Skeletal muscle tissue (tissue), 4 donors: ENCODE data around the gene TNNC1. TPM values are rescaled to one million over a fixed set of nuclear protein-coding genes. Genes with fewer than 3 reads are reported as not detected.

Source experiments
- H3K27ac ChIP-seq: one replicate; pipeline ENCODE4 v1.7.0; 2013; ENCODE audit warnings: mild to moderate bottlenecking, low read depth, low read length, inconsistent platforms
- H3K27me3 ChIP-seq, 3 donors: one replicate each; pipeline ENCODE4 v1.7.0; 2013; ENCODE audit warnings: low read length in 3 of 3; ENCODE audit not compliant: control insufficient read depth in 3 of 3, insufficient read depth in 3 of 3
- H3K36me3 ChIP-seq, 3 donors: one replicate each; pipeline ENCODE4 v1.7.0; 2013; ENCODE audit warnings: low read length in 3 of 3; ENCODE audit not compliant: control insufficient read depth in 3 of 3, insufficient read depth in 3 of 3
- H3K4me1 ChIP-seq, 3 donors: one replicate each; pipeline ENCODE4 v1.7.0; 2013; ENCODE audit warnings: low read length in 3 of 3, mild to moderate bottlenecking in 3 of 3; ENCODE audit not compliant: control insufficient read depth in 3 of 3, insufficient read depth in 3 of 3
- H3K4me3 ChIP-seq, 3 donors: one replicate each; pipeline ENCODE4 v1.7.0; 2013; ENCODE audit warnings: low read length in 3 of 3
- H3K9ac ChIP-seq, 3 donors: one replicate each; pipeline ENCODE4 v1.7.0; 2013; ENCODE audit warnings: low read length in 3 of 3, mild to moderate bottlenecking in 3 of 3, moderate library complexity in 2 of 3, low read depth in 1 of 3
- H3K9me3 ChIP-seq, 3 donors: one replicate each; pipeline ENCODE4 v1.7.0; 2013; ENCODE audit warnings: low read length in 3 of 3; ENCODE audit not compliant: control insufficient read depth in 3 of 3
- total RNA-seq: library from RNA; depleted of rRNA; stranded (reverse); fragments of >200 nt; gene quantifications from one replicate; pipeline ENCODE4 v1.2.3, GENCODE V29; 2014
- donor health status: Osteomylitis.

TNNC1 gene
- total RNA-seq, 1 donor from 2014 or later = 461 TPM

- no peak overlapping the region for H3K4me3 ChIP-seq
- peaks cover 0 to 12% (median 0%) of the 10 kb centered on the region in 3 donors for H3K36me3 ChIP-seq
- no peak overlapping the region for H3K27ac ChIP-seq
- H3K9ac ChIP-seq = no peak overlapping the region
- H3K9me3 ChIP-seq = no peaks in the 10 kb centered on the region
- peaks cover 0 to 11% (median under 1%) of the 10 kb centered on the region in 3 donors for H3K4me1 ChIP-seq
- H3K27me3 ChIP-seq = no peaks in the 10 kb centered on the region
Measured at GRCh38 chr3:52438579-52439425, 15.0 kb downstream of the TNNC1 start.

GRCh38 chr3:52438104-52438376, 15.8 kb downstream of the TNNC1 start:
- peaks cover 6 to 18% (median 7%) of the 10 kb centered on the region in 3 donors for H3K4me1 ChIP-seq

GRCh38 chr3:52437326-52438103, 16.3 kb downstream of the TNNC1 start:
- H3K4me1 ChIP-seq = peaks cover 8 to 20% (median 11%) of the 10 kb centered on the region in 3 donors
- peaks cover 0 to 12% (median 0%) of the 10 kb centered on the region in 3 donors for H3K36me3 ChIP-seq
- H3K9ac ChIP-seq = no peak overlapping the region
- H3K27me3 ChIP-seq = no peaks in the 10 kb centered on the region
- H3K9me3 ChIP-seq = no peaks in the 10 kb centered on the region
- H3K4me3 ChIP-seq = no peak overlapping the region
- H3K27ac ChIP-seq = no peak overlapping the region

More at GRCh38 chr3:52438104-52438376, 15.8 kb downstream of the TNNC1 start:
- Histone ChIP-seq H3K4me3 (no peak overlapping the region), H3K9me3 (no peaks in the 10 kb centered on the region), H3K27ac (no peak overlapping the region), H3K9ac (no peak overlapping the region), H3K27me3 (no peaks in the 10 kb centered on the region), H3K36me3 (peaks cover 0 to 12% (median 0%) of the 10 kb centered on the region in 3 donors)

- no peaks in the 10 kb centered on the region for H3K27me3 ChIP-seq
- no peaks in the 10 kb centered on the region for H3K9me3 ChIP-seq
- peaks cover 11 to 27% (median 17%) of the 10 kb centered on the region in 3 donors for H3K4me1 ChIP-seq
- peak overlapping the region in 2 of 3 donors; percentile 8 to 45 for H3K9ac ChIP-seq
- H3K27ac ChIP-seq = no peak overlapping the region
- peaks cover 0 to 12% (median 0%) of the 10 kb centered on the region in 3 donors for H3K36me3 ChIP-seq
- H3K4me3 ChIP-seq = no peak overlapping the region
Measured at GRCh38 chr3:52436500-52437149, 17.2 kb downstream of the TNNC1 start.

- Histone ChIP-seq H3K4me3 (no peak overlapping the region), H3K36me3 (peaks cover 0 to 10% (median 0%) of the 10 kb centered on the region in 3 donors), H3K9me3 (no peaks in the 10 kb centered on the region), H3K27me3 (no peaks in the 10 kb centered on the region), H3K4me1 (peaks cover 11 to 33% (median 17%) of the 10 kb centered on the region in 3 donors), H3K27ac (peak overlapping the region; percentile 51), H3K9ac (peak overlapping the region in 1 of 3 donors; percentile 20)
Measured at GRCh38 chr3:52435246-52436101, 18.4 kb downstream of the TNNC1 start.

GRCh38 chr3:52434491-52435115, 19.2 kb downstream of the TNNC1 start:
- no peak overlapping the region for H3K4me3 ChIP-seq
- H3K9ac ChIP-seq = no peak overlapping the region
- H3K4me1 ChIP-seq = peaks cover 11 to 37% (median 21%) of the 10 kb centered on the region in 3 donors
- no peaks in the 10 kb centered on the region for H3K9me3 ChIP-seq
- H3K27ac ChIP-seq = peak overlapping the region; percentile 51
- peaks cover 0 to 6% (median 0%) of the 10 kb centered on the region in 3 donors for H3K36me3 ChIP-seq
- H3K27me3 ChIP-seq = no peaks in the 10 kb centered on the region

- H3K27ac ChIP-seq = peak overlapping the region; percentile 25
- no peaks in the 10 kb centered on the region for H3K27me3 ChIP-seq
- no peak overlapping the region for H3K4me3 ChIP-seq
- peaks cover 17 to 41% (median 24%) of the 10 kb centered on the region in 3 donors for H3K4me1 ChIP-seq
- H3K9me3 ChIP-seq = no peaks in the 10 kb centered on the region
- H3K9ac ChIP-seq = peak overlapping the region in 1 of 3 donors; percentile 40
- peaks cover 0 to 4% (median 0%) of the 10 kb centered on the region in 3 donors for H3K36me3 ChIP-seq
Measured at GRCh38 chr3:52433996-52434479, 19.8 kb downstream of the TNNC1 start.

GRCh38 chr3:52433328-52433995, 20.4 kb downstream of the TNNC1 start:
- H3K27ac ChIP-seq = peak overlapping the region; percentile 25
- peaks cover 21 to 45% (median 28%) of the 10 kb centered on the region in 3 donors for H3K4me1 ChIP-seq
- H3K9ac ChIP-seq = peak overlapping the region in 1 of 3 donors; percentile 40
- no peaks in the 10 kb centered on the region for H3K9me3 ChIP-seq
- peaks cover 0 to 2% (median 0%) of the 10 kb centered on the region in 3 donors for H3K36me3 ChIP-seq
- no peak overlapping the region for H3K4me3 ChIP-seq
- no peaks in the 10 kb centered on the region for H3K27me3 ChIP-seq
